Karpas-422 (cell line): ENCODE measurements around the gene LLGL1. TPM values are rescaled to one million over a fixed set of nuclear protein-coding genes. Genes with fewer than 3 reads are reported as not detected.

Experiments
- DNase-seq: peaks from one replicate; pipeline ENCODE4 v3.0.0-alpha.2; 2015
- H2AFZ ChIP-seq: fragments of 200-600 bp; sonication (generic); 2 replicates; pipeline ENCODE4 v1.6.1; 2014; ENCODE audit warnings: antibody characterized with exemption, low read length, mixed read lengths
- H3K27ac ChIP-seq: fragments of 200-600 bp; sonication (generic); 2 replicates; pipeline ENCODE4 v1.5.1; 2014; ENCODE audit warnings: mild to moderate bottlenecking, low read length, moderate library complexity
- H3K27me3 ChIP-seq: fragments of 200-600 bp; sonication (generic); 2 replicates; pipeline ENCODE4 v1.6.1; 2014; ENCODE audit warnings: low read length, mixed read lengths
- H3K36me3 ChIP-seq: fragments of 200-600 bp; sonication (generic); 2 replicates; pipeline ENCODE4 v1.6.1; 2014; ENCODE audit warnings: low read length, mixed read lengths; ENCODE audit not compliant: insufficient read depth
- H3K4me1 ChIP-seq: fragments of 200-600 bp; sonication (generic); 2 replicates; pipeline ENCODE4 v1.6.1; 2014; ENCODE audit warnings: mild to moderate bottlenecking, low read length, mixed read lengths
- H3K4me2 ChIP-seq: fragments of 200-600 bp; sonication (generic); 2 replicates; pipeline ENCODE4 v1.6.1; 2014; ENCODE audit warnings: low read length, low read depth, mild to moderate bottlenecking; ENCODE audit not compliant: poor library complexity, severe bottlenecking
- H3K4me3 ChIP-seq: fragments of 200-600 bp; sonication (generic); 2 replicates; pipeline ENCODE4 v1.5.1; 2014; ENCODE audit warnings: mild to moderate bottlenecking, antibody characterized with exemption, low read length, mixed read lengths
- H3K79me2 ChIP-seq: fragments of 200-600 bp; sonication (generic); 2 replicates; pipeline ENCODE4 v1.6.1; 2014; ENCODE audit warnings: mild to moderate bottlenecking, low read length, mixed read lengths
- H3K9ac ChIP-seq: fragments of 200-600 bp; sonication (generic); 2 replicates; pipeline ENCODE4 v1.6.0; 2014; ENCODE audit warnings: low read length
- H3K9me2 ChIP-seq: fragments of 200-600 bp; sonication (generic), shearing (Covaris generic); replicated peaks from 2 replicates; pipeline ENCODE4 v1.6.0; 2014; ENCODE audit warnings: mild to moderate bottlenecking, low read length, moderate library complexity; ENCODE audit not compliant: insufficient read depth
- H3K9me3 ChIP-seq: fragments of 300-700, 200-600 bp; sonication (generic); 2 replicates; pipeline ENCODE4 v1.6.1; 2014; ENCODE audit warnings: low read length, mixed read lengths
- H4K20me1 ChIP-seq: fragments of 200-600 bp; sonication (generic); 2 replicates; pipeline ENCODE4 v1.6.1; 2014; ENCODE audit warnings: mild to moderate bottlenecking, antibody characterized with exemption, low read length, low read depth; ENCODE audit not compliant: insufficient read depth
- total RNA-seq: library from RNA; depleted of rRNA; stranded (reverse); fragments of >200 nt; shearing (Covaris generic); gene quantifications from 2 replicates; pipeline ENCODE4 v1.2.3, GENCODE V29; 2014; ENCODE audit warnings: low replicate concordance

Gene LLGL1
- total RNA-seq, 1 experiment from 2014 or later, result 12.1 TPM

DNA sequence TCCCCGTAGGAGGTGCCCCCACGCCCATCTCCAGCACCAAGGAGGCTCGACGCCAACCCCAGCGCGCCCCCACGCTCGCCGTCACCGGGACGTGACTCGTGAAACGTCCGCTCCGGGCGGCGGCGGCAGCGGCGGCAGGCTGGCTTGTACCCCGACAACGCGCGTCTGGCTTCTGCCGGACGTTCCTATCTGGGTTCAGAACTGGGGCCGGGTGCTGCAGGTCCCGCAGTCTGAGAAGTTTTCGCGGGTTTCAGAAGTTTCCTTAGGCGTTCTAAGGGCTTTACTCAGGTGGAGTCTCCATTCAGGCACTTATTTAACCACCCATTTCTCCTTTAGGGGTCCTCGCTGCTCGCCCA lies 42.5 kb upstream of the LLGL1 start:
- no peaks in the 10 kb centered on the region for H3K9me2 ChIP-seq
- H3K79me2 ChIP-seq, result peaks cover 42% of the 10 kb centered on the region
- peak overlapping the region; percentile 88 for H3K9ac ChIP-seq
- H3K27me3 ChIP-seq, result no peaks in the 10 kb centered on the region
- peak overlapping the region; percentile 95 for H3K4me3 ChIP-seq
- H3K4me1 ChIP-seq, result peaks cover 41% of the 10 kb centered on the region
- peak overlapping the region; percentile 90 for H3K27ac ChIP-seq
- H2AFZ ChIP-seq, result peak overlapping the region; percentile 76
- peaks cover 22% of the 10 kb centered on the region; the same call in 1 of the 2 replicates for H3K36me3 ChIP-seq
- H4K20me1 ChIP-seq, result peaks cover 29% of the 10 kb centered on the region; the same call in 1 of the 2 replicates
- peak; percentile 91 for DNase-seq
- no peaks in the 10 kb centered on the region for H3K9me3 ChIP-seq
- H3K4me2 ChIP-seq, result peak overlapping the region; percentile 99

DNA sequence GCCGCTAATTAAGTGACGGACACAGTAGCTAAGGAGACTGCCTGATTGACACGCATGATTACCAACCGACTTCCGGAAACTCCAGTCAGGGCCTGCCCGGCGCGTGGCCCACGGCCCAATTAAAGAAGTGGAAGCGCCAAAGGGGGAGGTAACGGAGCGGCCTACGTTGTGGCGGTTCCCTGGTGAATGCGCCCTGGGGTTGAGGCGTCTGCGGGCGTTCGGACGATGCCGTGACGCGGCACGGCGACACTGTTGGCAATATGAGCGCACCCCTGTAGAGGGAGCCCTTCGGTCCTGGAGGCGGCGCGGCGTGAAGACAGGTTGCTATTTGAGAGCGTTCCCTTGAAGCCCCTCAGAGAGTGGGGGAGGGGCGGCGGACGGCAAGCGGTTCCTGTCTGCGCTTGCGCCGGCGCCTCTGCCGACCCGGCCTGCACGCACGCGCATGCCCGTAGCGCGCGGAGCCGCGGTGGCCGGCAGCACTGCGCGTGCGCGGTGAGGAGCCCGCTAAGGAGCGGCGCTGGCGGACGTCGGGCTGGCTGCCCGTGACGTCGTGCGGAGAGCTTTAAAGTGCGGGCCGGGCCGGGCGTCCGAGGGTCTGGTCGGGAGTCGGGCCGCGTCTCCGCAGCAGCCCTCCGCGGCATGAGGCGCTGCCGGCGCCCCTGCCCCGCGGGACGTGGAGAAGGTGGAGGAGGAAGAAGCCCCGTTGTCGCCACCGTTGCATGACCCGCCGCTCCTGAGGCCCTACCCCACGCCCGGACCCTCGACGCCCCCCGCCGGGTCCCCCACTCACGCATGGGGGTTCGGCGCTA lies 41.9 kb upstream of the LLGL1 start, which contains the start of gene ALKBH5:
Gene ALKBH5, plus strand, starts transcription at position 495 of the 809 bp plus-strand sequence. CDS start 416 bp downstream, outside the sequence.
- peak; percentile 100 for DNase-seq
- Histone ChIP-seq H3K9me2 (no peaks in the 10 kb centered on the region), H3K9ac (peak within 1 kb of the TSS; percentile 88), H3K27me3 (no peaks in the 10 kb centered on the region), H3K4me1 (peaks cover 47% of the 10 kb centered on the region), H3K79me2 (peaks cover 48% of the 10 kb centered on the region), H3K4me2 (peak within 1 kb of the TSS; percentile 99), H3K36me3 (peaks cover 28% of the 10 kb centered on the region; the same call in 1 of the 2 replicates), H3K4me3 (peak within 1 kb of the TSS; percentile 95), H4K20me1 (peaks cover 35% of the 10 kb centered on the region; the same call in 1 of the 2 replicates), H3K9me3 (no peaks in the 10 kb centered on the region), H2AFZ (peak within 1 kb of the TSS; percentile 76), H3K27ac (peak within 1 kb of the TSS; percentile 90)

DNA sequence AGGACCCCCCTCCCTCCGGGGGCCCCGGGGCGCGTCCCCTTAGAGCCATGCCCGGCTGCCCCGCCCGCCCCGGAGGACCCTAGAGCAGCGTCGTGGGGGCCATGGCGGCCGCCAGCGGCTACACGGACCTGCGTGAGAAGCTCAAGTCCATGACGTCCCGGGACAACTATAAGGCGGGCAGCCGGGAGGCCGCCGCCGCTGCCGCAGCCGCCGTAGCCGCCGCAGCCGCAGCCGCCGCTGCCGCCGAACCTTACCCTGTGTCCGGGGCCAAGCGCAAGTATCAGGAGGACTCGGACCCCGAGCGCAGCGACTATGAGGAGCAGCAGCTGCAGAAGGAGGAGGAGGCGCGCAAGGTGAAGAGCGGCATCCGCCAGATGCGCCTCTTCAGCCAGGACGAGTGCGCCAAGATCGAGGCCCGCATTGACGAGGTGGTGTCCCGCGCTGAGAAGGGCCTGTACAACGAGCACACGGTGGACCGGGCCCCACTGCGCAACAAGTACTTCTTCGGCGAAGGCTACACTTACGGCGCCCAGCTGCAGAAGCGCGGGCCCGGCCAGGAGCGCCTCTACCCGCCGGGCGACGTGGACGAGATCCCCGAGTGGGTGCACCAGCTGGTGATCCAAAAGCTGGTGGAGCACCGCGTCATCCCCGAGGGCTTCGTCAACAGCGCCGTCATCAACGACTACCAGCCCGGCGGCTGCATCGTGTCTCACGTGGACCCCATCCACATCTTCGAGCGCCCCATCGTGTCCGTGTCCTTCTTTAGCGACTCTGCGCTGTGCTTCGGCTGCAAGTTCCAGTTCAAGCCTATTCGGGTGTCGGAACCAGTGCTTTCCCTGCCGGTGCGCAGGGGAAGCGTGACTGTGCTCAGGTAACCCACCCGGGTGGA lies 41.0 kb upstream of the LLGL1 start:
- H3K4me1 ChIP-seq, result peaks cover 47% of the 10 kb centered on the region
- peak overlapping the region; percentile 95 for H3K4me3 ChIP-seq
- H3K9me3 ChIP-seq, result no peaks in the 10 kb centered on the region
- no peak overlapping the region for H2AFZ ChIP-seq
- peak overlapping the region; percentile 57 for H3K27ac ChIP-seq
- H3K27me3 ChIP-seq, result no peaks in the 10 kb centered on the region
- H4K20me1 ChIP-seq, result peaks cover 36% of the 10 kb centered on the region; the same call in 1 of the 2 replicates
- peaks cover 29% of the 10 kb centered on the region; the same call in 1 of the 2 replicates for H3K36me3 ChIP-seq
- H3K9me2 ChIP-seq, result no peaks in the 10 kb centered on the region
- DNase-seq, result peak; percentile 82
- peak overlapping the region; percentile 88 for H3K9ac ChIP-seq
- peaks cover 56% of the 10 kb centered on the region for H3K79me2 ChIP-seq
- peak overlapping the region; percentile 99 for H3K4me2 ChIP-seq

DNA sequence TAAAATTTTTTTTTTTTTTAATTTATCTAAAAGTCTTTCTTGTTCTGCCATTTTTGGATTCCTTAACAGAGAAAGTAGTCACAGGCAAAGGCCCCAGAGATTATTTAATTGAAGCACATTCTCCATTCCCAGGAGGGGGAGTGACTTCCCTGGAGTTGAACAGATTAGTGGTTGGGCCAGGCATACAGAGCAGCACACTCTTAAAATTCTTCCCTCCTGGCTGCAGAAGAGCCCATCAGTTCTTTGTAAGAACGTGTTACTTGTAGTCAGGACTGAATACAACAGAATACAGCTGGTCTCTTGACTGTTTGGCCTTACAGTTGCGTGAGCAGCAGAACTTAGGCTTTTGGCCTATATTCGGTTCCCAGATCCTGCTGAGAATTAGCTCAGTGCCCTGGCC lies 40.0 kb upstream of the LLGL1 start:
- Histone ChIP-seq H3K4me3 (peak overlapping the region; percentile 95), H3K4me2 (peak overlapping the region; percentile 99), H3K9ac (peak overlapping the region; percentile 88), H2AFZ (no peak overlapping the region), H3K79me2 (peaks cover 66% of the 10 kb centered on the region), H3K9me3 (no peaks in the 10 kb centered on the region), H3K9me2 (no peaks in the 10 kb centered on the region), H3K4me1 (peaks cover 47% of the 10 kb centered on the region), H4K20me1 (peaks cover 44% of the 10 kb centered on the region), H3K36me3 (peaks cover 29% of the 10 kb centered on the region; the same call in 1 of the 2 replicates), H3K27me3 (no peaks in the 10 kb centered on the region), H3K27ac (0 out of 2 replicates have a peak overlapping the region, but pooled peaks have one; percentile 1)
- no peak for DNase-seq

GRCh38 chr17:18185832-18186626 lies 39.4 kb upstream of the LLGL1 start:
- H2AFZ ChIP-seq, result no peak overlapping the region
- DNase-seq, result peak; percentile 47
- peaks cover 47% of the 10 kb centered on the region for H3K4me1 ChIP-seq
- no peaks in the 10 kb centered on the region for H3K27me3 ChIP-seq
- H3K4me3 ChIP-seq, result peak overlapping the region; percentile 95
- peak overlapping the region; percentile 99 for H3K4me2 ChIP-seq
- peak overlapping the region; percentile 88 for H3K9ac ChIP-seq
- H3K9me2 ChIP-seq, result no peaks in the 10 kb centered on the region
- peak overlapping the region; percentile 56; the same call in 1 of the 2 replicates for H3K27ac ChIP-seq
- peaks cover 72% of the 10 kb centered on the region for H3K79me2 ChIP-seq
- H3K9me3 ChIP-seq, result no peaks in the 10 kb centered on the region
- peaks cover 35% of the 10 kb centered on the region; the same call in 1 of the 2 replicates for H3K36me3 ChIP-seq
- peaks cover 50% of the 10 kb centered on the region for H4K20me1 ChIP-seq

DNA sequence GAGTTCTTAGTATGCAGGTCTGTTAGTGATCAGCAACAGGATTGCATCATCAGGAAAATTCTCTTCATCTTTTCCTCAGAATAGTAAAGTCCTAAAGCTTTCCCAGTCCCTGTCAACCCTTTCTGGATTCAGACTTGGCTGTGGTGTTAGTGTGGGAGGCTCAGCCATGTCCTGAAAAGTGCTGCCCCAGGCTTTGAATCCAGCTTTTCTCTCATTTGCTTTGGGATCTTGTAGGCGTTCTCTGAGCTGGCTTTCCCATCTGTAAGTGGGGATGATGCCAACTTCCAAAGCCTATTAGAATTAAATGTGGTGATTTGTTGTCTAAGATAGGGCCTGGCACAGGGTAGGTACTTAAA lies 38.8 kb upstream of the LLGL1 start:
- Histone ChIP-seq H3K4me2 (peak overlapping the region; percentile 99), H2AFZ (no peak overlapping the region), H4K20me1 (peaks cover 56% of the 10 kb centered on the region)

GRCh38 chr17:18187226-18187625 lies 38.2 kb upstream of the LLGL1 start:
- peaks cover 39% of the 10 kb centered on the region for H3K4me1 ChIP-seq
- H3K27ac ChIP-seq, result no peak overlapping the region
- H3K4me3 ChIP-seq, result peak overlapping the region; percentile 95
- no peaks in the 10 kb centered on the region for H3K27me3 ChIP-seq
- DNase-seq, result no peak
- no peaks in the 10 kb centered on the region for H3K9me3 ChIP-seq
- peaks cover 84% of the 10 kb centered on the region for H3K79me2 ChIP-seq
- peak overlapping the region; percentile 99 for H3K4me2 ChIP-seq
- H2AFZ ChIP-seq, result no peak overlapping the region
- H3K9ac ChIP-seq, result peak overlapping the region; percentile 88
- no peaks in the 10 kb centered on the region for H3K9me2 ChIP-seq
- H4K20me1 ChIP-seq, result peaks cover 60% of the 10 kb centered on the region
- H3K36me3 ChIP-seq, result peaks cover 42% of the 10 kb centered on the region; the same call in 1 of the 2 replicates

More for the DNA sequence above, 38.8 kb upstream of the LLGL1 start:
- no peak for DNase-seq
- Histone ChIP-seq H3K9me3 (no peaks in the 10 kb centered on the region), H3K27ac (peak overlapping the region; percentile 56; the same call in 1 of the 2 replicates), H3K79me2 (peaks cover 78% of the 10 kb centered on the region), H3K4me3 (peak overlapping the region; percentile 95), H3K27me3 (no peaks in the 10 kb centered on the region), H3K9ac (peak overlapping the region; percentile 88), H3K36me3 (peaks cover 39% of the 10 kb centered on the region; the same call in 1 of the 2 replicates), H3K9me2 (no peaks in the 10 kb centered on the region), H3K4me1 (peaks cover 46% of the 10 kb centered on the region)
